HL-60 (cell line): Measurements from ENCODE around the gene NAA38.

ENCODE experiments used
- DNase-seq, 2 experiments: peaks; one replicate each; pipeline ENCODE4 v3.0.0-alpha.2; 2010 to 2020; ENCODE audit warnings: low read depth in 1 of 2, low spot score in 1 of 2
- H3K27ac ChIP-seq: fragments of 250-450 bp; sonication (Bioruptor Pico); replicated peaks from 2 replicates; pipeline ENCODE4 v1.5.1; 2020; ENCODE audit warnings: mild to moderate bottlenecking, moderate library complexity
- H3K27me3 ChIP-seq: fragments of 250-450 bp; sonication (Bioruptor Pico); 2 replicates; pipeline ENCODE4 v1.5.1; 2021; ENCODE audit warnings: mild to moderate bottlenecking, moderate library complexity; ENCODE audit not compliant: insufficient read depth, poor library complexity, severe bottlenecking
- H3K4me3 ChIP-seq: replicated peaks from 2 replicates; pipeline ENCODE4 v1.5.1; 2011; ENCODE audit warnings: mild to moderate bottlenecking, control low read depth, low read length; ENCODE audit not compliant: insufficient read depth
- CTCF ChIP-seq: IDR thresholded peaks from one replicate; pipeline ENCODE4 v1.5.1; 2011; ENCODE audit warnings: low read length, control low read depth, inconsistent platforms; ENCODE audit not compliant: insufficient read depth
- GABPA ChIP-seq: IDR thresholded peaks from 2 replicates; pipeline ENCODE4 v1.6.1; 2012; ENCODE audit warnings: low read depth
- POLR2AphosphoS5 ChIP-seq: IDR thresholded peaks from 2 replicates; pipeline ENCODE4 v1.6.1; 2012; ENCODE audit warnings: low read depth
- SPI1 ChIP-seq: IDR thresholded peaks from 2 replicates; pipeline ENCODE4 v1.6.1; 2012; ENCODE audit warnings: low read depth, mild to moderate bottlenecking, borderline replicate concordance
- TF ChIP-seq, protein P1 (sequence below): IDR thresholded peaks from 2 replicates; pipeline ENCODE4 v1.6.1; 2012; ENCODE audit warnings: low read depth; ENCODE audit not compliant: insufficient replicate concordance

Gene NAA38

DNA sequence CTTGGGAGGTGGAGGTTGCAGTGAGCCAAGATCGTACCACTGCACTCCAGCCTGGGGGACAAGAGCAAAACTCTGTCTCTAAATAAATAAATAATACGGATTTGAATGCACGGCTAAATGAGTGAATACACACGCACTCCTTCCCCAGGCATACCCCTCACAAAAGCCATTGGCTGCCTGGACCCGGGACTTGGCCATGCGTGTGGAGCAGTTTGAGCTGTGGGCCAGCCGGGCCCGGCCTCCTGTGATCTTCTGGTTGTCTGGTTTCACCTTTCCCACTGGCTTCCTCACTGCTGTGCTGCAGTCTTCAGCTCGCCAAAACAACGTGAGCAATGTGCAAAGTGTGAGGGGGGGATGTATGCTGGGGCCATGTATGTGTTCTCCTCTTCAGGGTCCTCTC lies 24.9 kb downstream of the NAA38 start:
- TF ChIP-seq CTCF (no peak), SPI1 (no peak), GABPA (no peak), POLR2AphosphoS5 (no peak)
- TF ChIP-seq, protein P1, sequence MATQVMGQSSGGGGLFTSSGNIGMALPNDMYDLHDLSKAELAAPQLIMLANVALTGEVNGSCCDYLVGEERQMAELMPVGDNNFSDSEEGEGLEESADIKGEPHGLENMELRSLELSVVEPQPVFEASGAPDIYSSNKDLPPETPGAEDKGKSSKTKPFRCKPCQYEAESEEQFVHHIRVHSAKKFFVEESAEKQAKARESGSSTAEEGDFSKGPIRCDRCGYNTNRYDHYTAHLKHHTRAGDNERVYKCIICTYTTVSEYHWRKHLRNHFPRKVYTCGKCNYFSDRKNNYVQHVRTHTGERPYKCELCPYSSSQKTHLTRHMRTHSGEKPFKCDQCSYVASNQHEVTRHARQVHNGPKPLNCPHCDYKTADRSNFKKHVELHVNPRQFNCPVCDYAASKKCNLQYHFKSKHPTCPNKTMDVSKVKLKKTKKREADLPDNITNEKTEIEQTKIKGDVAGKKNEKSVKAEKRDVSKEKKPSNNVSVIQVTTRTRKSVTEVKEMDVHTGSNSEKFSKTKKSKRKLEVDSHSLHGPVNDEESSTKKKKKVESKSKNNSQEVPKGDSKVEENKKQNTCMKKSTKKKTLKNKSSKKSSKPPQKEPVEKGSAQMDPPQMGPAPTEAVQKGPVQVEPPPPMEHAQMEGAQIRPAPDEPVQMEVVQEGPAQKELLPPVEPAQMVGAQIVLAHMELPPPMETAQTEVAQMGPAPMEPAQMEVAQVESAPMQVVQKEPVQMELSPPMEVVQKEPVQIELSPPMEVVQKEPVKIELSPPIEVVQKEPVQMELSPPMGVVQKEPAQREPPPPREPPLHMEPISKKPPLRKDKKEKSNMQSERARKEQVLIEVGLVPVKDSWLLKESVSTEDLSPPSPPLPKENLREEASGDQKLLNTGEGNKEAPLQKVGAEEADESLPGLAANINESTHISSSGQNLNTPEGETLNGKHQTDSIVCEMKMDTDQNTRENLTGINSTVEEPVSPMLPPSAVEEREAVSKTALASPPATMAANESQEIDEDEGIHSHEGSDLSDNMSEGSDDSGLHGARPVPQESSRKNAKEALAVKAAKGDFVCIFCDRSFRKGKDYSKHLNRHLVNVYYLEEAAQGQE = no peak
- Histone ChIP-seq H3K4me3 (no peak overlapping the region), H3K27me3 (no peaks in the 10 kb centered on the region), H3K27ac (no peak overlapping the region)
- no peak for DNase-seq

DNA sequence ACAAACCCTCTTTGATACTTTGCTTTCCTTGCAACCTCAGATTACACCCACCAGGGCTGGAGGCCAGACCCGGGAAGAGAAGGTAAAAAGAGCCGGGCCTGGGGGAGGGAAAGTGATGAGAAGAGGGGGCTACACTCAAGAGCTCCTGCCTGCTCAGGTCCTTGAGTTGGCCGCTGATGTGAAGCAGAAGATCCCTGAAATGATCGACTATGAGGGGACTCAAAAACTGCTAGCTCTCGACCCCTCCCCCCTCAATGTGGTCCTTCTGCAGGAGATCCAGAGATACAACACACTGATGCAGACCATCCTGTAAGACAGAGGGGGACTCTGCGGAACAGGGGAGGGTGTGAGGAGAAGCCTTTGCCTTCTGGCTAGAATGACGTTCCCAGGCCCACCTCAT lies 26.1 kb downstream of the NAA38 start:
- TF ChIP-seq GABPA (no peak), SPI1 (no peak), CTCF (no peak), POLR2AphosphoS5 (no peak)
- TF ChIP-seq, protein P1 = no peak
- Histone ChIP-seq H3K27ac (no peak overlapping the region), H3K4me3 (no peak overlapping the region), H3K27me3 (no peaks in the 10 kb centered on the region)
- no peak for DNase-seq

DNA sequence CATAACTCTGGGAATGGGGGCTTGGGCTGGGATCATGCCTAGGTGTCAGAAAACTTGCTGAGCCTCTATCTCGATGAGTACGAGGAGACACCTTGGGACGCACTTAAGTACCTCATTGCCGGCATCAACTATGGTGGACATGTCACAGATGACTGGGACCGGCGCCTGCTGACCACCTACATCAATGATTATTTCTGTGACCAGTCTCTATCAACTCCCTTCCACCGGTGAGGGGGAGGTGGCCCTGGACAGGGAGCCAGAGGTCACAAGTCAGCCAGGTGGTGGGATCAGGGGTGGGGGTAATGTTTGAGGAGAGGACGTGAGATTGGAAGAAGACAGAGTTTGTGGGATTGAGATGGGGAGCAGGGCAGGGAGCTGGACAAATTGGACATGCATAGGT lies 26.7 kb downstream of the NAA38 start:
- DNase-seq = no peak

More for the DNA sequence above, 26.7 kb downstream of the NAA38 start:
- Histone ChIP-seq H3K27me3 (no peaks in the 10 kb centered on the region), H3K27ac (no peak overlapping the region), H3K4me3 (no peak overlapping the region)
- no peak for TF ChIP-seq POLR2AphosphoS5
- TF ChIP-seq CTCF = no peak
